ENCODE results near the gene UBE2Z.
A peak's percentile ranks its signal among the peaks of the same experiment; 100 is the strongest.

Gene UBE2Z

DNA sequence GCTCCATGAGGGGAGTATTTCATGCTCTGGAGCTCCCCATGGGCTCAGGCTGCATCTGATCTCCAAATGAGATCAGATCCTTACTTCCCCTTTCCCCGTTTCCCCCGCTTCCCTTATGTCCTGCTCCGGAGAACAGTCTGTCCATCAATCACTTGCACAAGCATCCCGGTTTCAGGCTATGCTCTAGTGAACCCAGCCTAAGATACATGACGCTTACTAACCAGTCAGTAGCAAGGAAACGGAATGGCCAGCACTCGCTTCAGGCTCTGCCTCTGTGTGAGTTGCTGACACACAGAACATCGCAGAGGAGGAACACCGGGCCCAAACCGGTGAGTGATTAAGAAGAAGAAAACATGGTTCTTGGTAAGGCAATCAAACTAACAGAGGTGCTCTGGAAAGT is 25.0 kb upstream of the UBE2Z start:
- Mint-ChIP-seq H3K4me1 (peaks cover 4% of the 10 kb centered on the region), H3K36me3 (no peaks in the 10 kb centered on the region), H3K9me3 (no peaks in the 10 kb centered on the region), H3K27me3 (peaks cover 3% of the 10 kb centered on the region), H3K27ac (no peak overlapping the region), H3K4me3 (no peak overlapping the region)
- no peak for ATAC-seq (ENCODE audit: low read depth)
- DNase-seq (ENCODE audit: low spot score in 2 of 2), result no peak

- ATAC-seq (ENCODE audit: low read depth) (no peak), DNase-seq (ENCODE audit: low spot score in 2 of 2) (no peak)
- no peak overlapping the region for H3K27ac Mint-ChIP-seq
- peaks cover 3% of the 10 kb centered on the region for H3K36me3 Mint-ChIP-seq
- peaks cover 10% of the 10 kb centered on the region for H3K4me1 Mint-ChIP-seq
- no peak overlapping the region for H3K4me3 Mint-ChIP-seq
- H3K9me3 Mint-ChIP-seq, result no peaks in the 10 kb centered on the region
- no peaks in the 10 kb centered on the region for H3K27me3 Mint-ChIP-seq
Measured at GRCh38 chr17:48890086-48890485, 18.1 kb upstream of the UBE2Z start.

DNA sequence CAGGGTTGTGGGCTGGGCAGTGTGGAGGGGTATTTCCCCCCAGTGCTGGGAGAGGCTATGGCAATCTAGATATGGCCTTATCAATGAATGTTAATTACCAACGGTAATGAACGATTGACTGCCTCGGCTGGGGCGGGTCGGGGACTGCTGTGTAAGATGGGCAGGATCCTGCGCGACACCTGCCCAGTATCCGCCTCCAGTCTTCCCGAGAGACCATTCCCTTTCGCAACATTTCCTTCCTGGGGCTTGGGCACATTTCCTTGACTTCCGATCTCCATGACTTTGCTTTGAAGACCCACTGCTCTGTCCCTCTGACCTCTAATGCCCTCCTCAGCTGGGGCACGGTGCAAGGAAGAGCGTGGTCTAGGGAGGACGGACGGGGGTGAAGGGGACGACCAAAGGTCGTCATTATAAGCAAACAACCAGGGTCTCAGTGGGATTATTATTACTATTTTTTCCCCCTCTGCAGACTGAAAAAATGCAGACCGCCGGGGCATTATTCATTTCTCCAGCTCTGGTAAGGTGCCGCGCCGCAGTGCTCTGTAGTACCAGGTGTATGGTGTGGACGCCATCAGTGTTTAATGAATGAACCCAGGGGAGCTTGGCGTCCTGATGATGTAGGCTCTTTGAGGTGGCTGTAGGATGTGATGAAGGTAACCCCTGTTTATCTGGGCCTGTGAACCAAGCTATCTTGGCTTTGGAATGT is 15.1 kb upstream of the UBE2Z start:
- peak in 1 of 2 donors; percentile 14 for DNase-seq (ENCODE audit: low spot score in 2 of 2)
- H3K4me1 Mint-ChIP-seq, result peaks cover 10% of the 10 kb centered on the region
- peaks cover 12% of the 10 kb centered on the region for H3K36me3 Mint-ChIP-seq
- H3K27me3 Mint-ChIP-seq, result no peaks in the 10 kb centered on the region
- ATAC-seq (ENCODE audit: low read depth), result no peak
- H3K4me3 Mint-ChIP-seq, result peak overlapping the region; percentile 91
- H3K27ac Mint-ChIP-seq, result peak overlapping the region; percentile 93
- H3K9me3 Mint-ChIP-seq, result no peaks in the 10 kb centered on the region

GRCh38 chr17:48893646-48894508 is 14.3 kb upstream of the UBE2Z start:
- no peaks in the 10 kb centered on the region for H3K9me3 Mint-ChIP-seq
- peak overlapping the region; percentile 91 for H3K4me3 Mint-ChIP-seq
- H3K27me3 Mint-ChIP-seq, result no peaks in the 10 kb centered on the region
- no peak for DNase-seq (ENCODE audit: low spot score in 2 of 2)
- peaks cover 10% of the 10 kb centered on the region for H3K4me1 Mint-ChIP-seq
- no peak for ATAC-seq (ENCODE audit: low read depth)
- H3K36me3 Mint-ChIP-seq, result peaks cover 12% of the 10 kb centered on the region
- H3K27ac Mint-ChIP-seq, result peak overlapping the region; percentile 93

GRCh38 chr17:48894886-48895285 is 13.3 kb upstream of the UBE2Z start:
- H3K36me3 Mint-ChIP-seq, result peaks cover 12% of the 10 kb centered on the region
- peaks cover 10% of the 10 kb centered on the region for H3K4me1 Mint-ChIP-seq
- H3K9me3 Mint-ChIP-seq, result no peaks in the 10 kb centered on the region
- no peaks in the 10 kb centered on the region for H3K27me3 Mint-ChIP-seq
- ATAC-seq (ENCODE audit: low read depth), result no peak
- H3K27ac Mint-ChIP-seq, result no peak overlapping the region
- H3K4me3 Mint-ChIP-seq, result no peak overlapping the region
- DNase-seq (ENCODE audit: low spot score in 2 of 2), result no peak

DNA sequence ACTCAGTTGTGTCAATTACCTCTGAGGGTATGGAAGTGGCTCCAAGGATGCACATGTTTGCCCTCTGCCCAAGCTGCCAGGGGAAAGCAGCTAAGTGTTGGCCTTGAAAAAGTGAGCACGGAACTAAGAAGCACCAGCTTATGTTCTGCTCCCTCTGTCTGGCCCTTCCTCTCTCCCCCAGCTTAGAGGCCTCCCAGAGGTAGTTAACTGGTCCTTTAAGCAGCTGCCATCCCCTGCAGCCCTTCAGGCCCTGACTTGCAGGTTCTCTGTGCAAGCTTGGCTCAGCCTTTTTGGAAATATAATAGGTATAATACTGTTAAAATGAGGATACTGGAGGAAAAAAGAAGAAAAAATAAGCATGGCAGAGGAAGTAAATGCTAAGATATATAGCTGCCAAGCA is 7.0 kb upstream of the UBE2Z start:
- ATAC-seq (ENCODE audit: low read depth), result no peak
- H3K36me3 Mint-ChIP-seq, result peaks cover 3% of the 10 kb centered on the region
- H3K9me3 Mint-ChIP-seq, result no peaks in the 10 kb centered on the region
- DNase-seq (ENCODE audit: low spot score in 2 of 2), result no peak
- H3K27ac Mint-ChIP-seq, result no peak overlapping the region
- no peaks in the 10 kb centered on the region for H3K4me1 Mint-ChIP-seq
- H3K27me3 Mint-ChIP-seq, result no peaks in the 10 kb centered on the region
- H3K4me3 Mint-ChIP-seq, result no peak overlapping the region

DNA sequence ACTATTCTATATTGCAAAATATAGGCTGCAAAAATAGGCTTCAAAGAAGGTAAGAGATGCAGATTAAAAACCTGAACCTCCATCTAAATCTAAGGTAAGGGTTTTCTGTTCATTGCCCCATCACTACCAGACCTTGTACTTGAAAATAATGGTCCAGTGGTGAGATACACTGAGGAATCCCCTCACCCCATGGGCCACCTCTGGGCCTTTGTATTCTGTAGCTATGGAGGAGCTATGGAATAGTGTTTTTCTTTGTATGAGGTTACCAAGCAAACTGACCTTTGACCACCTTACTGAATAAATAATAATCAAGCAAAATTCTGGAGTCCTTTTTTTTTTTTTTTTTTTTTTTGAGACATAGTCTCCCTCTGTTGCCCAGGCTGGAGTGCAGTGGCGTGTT is 4.8 kb upstream of the UBE2Z start:
- no peaks in the 10 kb centered on the region for H3K27me3 Mint-ChIP-seq
- peaks cover 4% of the 10 kb centered on the region for H3K4me1 Mint-ChIP-seq
- no peaks in the 10 kb centered on the region for H3K36me3 Mint-ChIP-seq
- no peaks in the 10 kb centered on the region for H3K9me3 Mint-ChIP-seq
- H3K4me3 Mint-ChIP-seq, result no peak overlapping the region
- ATAC-seq (ENCODE audit: low read depth), result no peak
- no peak for DNase-seq (ENCODE audit: low spot score in 2 of 2)
- no peak overlapping the region for H3K27ac Mint-ChIP-seq

DNA sequence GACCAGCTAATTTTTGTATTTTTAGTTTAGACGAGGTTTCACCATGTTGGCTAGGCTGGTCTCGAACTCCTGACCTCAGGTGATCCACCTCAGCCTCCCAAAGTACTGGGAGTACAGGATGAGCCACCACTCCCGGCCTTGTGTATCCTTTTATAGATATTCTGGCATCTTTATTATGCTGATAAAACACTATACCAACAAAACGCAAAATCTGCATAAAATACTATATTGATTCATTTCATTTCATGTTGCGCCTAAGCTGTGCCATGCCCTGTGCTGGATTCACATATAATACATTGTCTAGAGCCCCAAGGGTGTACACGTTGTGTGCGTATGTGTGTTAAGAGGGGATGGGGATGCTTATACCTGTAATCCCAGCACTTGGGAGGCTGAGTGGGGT is 3.8 kb upstream of the UBE2Z start:
- DNase-seq (ENCODE audit: low spot score in 2 of 2), result no peak
- H3K27me3 Mint-ChIP-seq, result no peaks in the 10 kb centered on the region
- no peak overlapping the region for H3K4me3 Mint-ChIP-seq
- H3K36me3 Mint-ChIP-seq, result no peaks in the 10 kb centered on the region
- no peak for ATAC-seq (ENCODE audit: low read depth)
- H3K9me3 Mint-ChIP-seq, result no peaks in the 10 kb centered on the region
- H3K4me1 Mint-ChIP-seq, result peaks cover 9% of the 10 kb centered on the region
- no peak overlapping the region for H3K27ac Mint-ChIP-seq

- H3K9me3 Mint-ChIP-seq, result no peaks in the 10 kb centered on the region
- DNase-seq (ENCODE audit: low spot score in 2 of 2) (no peak), ATAC-seq (ENCODE audit: low read depth) (no peak)
- peaks cover 24% of the 10 kb centered on the region for H3K4me1 Mint-ChIP-seq
- no peaks in the 10 kb centered on the region for H3K27me3 Mint-ChIP-seq
- no peak overlapping the region for H3K27ac Mint-ChIP-seq
- H3K36me3 Mint-ChIP-seq, result no peaks in the 10 kb centered on the region
- no peak overlapping the region for H3K4me3 Mint-ChIP-seq
Measured at GRCh38 chr17:48905987-48906515, 2.2 kb upstream of the UBE2Z start.

DNA sequence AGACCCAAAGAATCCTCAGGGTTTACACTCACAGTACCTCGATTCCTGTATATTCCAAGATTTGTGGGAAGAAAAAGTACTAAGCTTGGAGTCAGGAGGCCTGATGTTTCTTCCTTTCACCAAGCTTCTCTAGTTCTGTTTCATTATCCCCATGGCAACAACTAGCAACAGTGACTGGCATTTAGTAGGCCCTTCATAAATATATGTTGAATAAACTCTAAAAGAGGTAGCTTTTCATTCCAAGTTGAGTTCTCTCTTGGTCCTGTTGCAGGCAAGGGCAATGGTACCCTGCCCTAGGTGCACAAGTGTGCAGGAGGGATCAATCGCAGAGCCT is 527 bp upstream of the UBE2Z start:
- Mint-ChIP-seq H3K36me3 (peaks cover 6% of the 10 kb centered on the region), H3K27me3 (no peaks in the 10 kb centered on the region), H3K4me1 (peaks cover 37% of the 10 kb centered on the region), H3K27ac (peak overlapping the region; percentile 94), H3K9me3 (no peaks in the 10 kb centered on the region), H3K4me3 (peak overlapping the region; percentile 94)
- ATAC-seq (ENCODE audit: low read depth) (no peak), DNase-seq (ENCODE audit: low spot score in 2 of 2) (no peak)

GRCh38 chr17:48908853-48909394 is 717 bp downstream of the UBE2Z start:
- Mint-ChIP-seq H3K4me1 (peaks cover 44% of the 10 kb centered on the region), H3K4me3 (peak overlapping the region; percentile 98), H3K9me3 (no peaks in the 10 kb centered on the region), H3K27me3 (no peaks in the 10 kb centered on the region), H3K27ac (peak overlapping the region; percentile 94), H3K36me3 (peaks cover 11% of the 10 kb centered on the region)
- peak; percentile 35 for ATAC-seq (ENCODE audit: low read depth)
- DNase-seq (ENCODE audit: low spot score in 2 of 2), result peak; percentile 49 to 51

DNA sequence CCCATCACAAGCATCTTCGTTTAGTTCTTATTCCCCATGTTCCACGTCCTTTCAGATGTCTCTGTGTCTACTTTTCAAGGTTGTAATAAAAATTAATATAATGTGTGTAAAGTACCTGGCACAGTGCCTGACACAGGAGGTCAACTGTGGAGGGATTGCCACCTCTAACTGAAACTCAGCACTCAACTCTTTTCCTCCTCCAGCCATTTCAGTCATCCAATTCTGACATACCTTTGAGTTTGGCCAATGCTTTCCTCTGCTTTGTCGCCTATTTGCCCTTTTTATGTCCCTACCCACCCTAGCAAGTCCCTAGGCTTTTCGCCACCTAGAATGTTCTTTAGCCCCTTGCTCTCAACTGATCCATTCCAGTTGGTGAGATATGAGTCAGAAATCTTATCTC is 1.6 kb downstream of the UBE2Z start:
- Mint-ChIP-seq H3K4me1 (peaks cover 50% of the 10 kb centered on the region), H3K4me3 (peak overlapping the region; percentile 98), H3K27ac (peak overlapping the region; percentile 94), H3K27me3 (no peaks in the 10 kb centered on the region), H3K9me3 (no peaks in the 10 kb centered on the region), H3K36me3 (peaks cover 17% of the 10 kb centered on the region)
- ATAC-seq (ENCODE audit: low read depth), result no peak
- no peak for DNase-seq (ENCODE audit: low spot score in 2 of 2)

DNA sequence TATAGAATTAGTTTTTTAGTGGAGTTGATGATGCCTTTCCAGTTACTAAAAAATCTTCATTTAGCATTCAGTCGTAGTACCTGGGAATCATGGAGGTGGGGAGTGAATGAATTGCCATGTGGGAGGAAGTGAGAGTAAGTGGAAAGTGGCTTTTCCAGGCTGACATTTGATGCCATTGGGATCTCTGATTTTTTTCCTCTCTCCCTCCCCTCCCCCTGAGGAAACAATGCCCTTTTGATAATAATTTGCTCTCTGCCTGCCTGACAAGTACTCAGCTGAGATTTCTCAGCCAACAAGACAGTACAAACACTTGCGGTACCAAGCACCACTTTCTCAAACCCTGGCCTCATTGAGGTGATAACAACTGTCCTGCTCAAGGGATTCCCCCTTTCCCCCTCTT is 2.2 kb downstream of the UBE2Z start:
- no peak for ATAC-seq (ENCODE audit: low read depth)
- Mint-ChIP-seq H3K27me3 (no peaks in the 10 kb centered on the region), H3K36me3 (peaks cover 17% of the 10 kb centered on the region), H3K4me1 (peaks cover 56% of the 10 kb centered on the region), H3K4me3 (peak overlapping the region; percentile 65), H3K9me3 (no peaks in the 10 kb centered on the region), H3K27ac (peak overlapping the region; percentile 94)
- no peak for DNase-seq (ENCODE audit: low spot score in 2 of 2)

DNA sequence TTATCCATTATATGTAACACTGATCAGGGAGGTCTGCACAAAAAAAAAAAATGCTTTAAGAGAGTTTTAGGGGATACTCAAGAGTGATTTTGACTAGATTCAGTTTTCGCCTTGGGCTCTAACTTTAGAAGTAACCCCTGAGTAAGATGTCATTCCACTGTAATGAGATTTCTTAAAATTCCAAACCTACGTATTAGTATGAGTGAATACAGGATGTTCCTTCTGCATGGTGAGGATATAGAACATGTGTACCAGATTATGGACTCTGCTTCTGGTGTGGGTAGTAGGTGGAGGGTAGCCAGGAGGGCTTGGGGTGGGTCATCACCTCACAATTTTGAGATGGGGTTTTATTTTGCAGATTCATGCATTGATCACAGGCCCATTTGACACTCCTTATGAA is 4.3 kb downstream of the UBE2Z start:
- no peak for ATAC-seq (ENCODE audit: low read depth)
- no peak overlapping the region for H3K4me3 Mint-ChIP-seq
- H3K4me1 Mint-ChIP-seq, result peaks cover 62% of the 10 kb centered on the region
- no peaks in the 10 kb centered on the region for H3K27me3 Mint-ChIP-seq
- H3K36me3 Mint-ChIP-seq, result peaks cover 19% of the 10 kb centered on the region
- no peak overlapping the region for H3K27ac Mint-ChIP-seq
- no peak for DNase-seq (ENCODE audit: low spot score in 2 of 2)
- H3K9me3 Mint-ChIP-seq, result no peaks in the 10 kb centered on the region

All from memory B cell (primary cell).